CD4-positive, alpha-beta T cell treated with Interleukin-10 for 1 hour (primary cell): Measurements from ENCODE around the gene TIPARP.
"Not testable (repeated sequence)": the region's sequence is repeated elsewhere in the genome, so short reads cannot be mapped to it uniquely, and the experiment has no call there.

ENCODE experiments used
- DNase-seq: peaks from one replicate; pipeline ENCODE4 v3.0.0-alpha.2; 2020

TIPARP gene

DNA sequence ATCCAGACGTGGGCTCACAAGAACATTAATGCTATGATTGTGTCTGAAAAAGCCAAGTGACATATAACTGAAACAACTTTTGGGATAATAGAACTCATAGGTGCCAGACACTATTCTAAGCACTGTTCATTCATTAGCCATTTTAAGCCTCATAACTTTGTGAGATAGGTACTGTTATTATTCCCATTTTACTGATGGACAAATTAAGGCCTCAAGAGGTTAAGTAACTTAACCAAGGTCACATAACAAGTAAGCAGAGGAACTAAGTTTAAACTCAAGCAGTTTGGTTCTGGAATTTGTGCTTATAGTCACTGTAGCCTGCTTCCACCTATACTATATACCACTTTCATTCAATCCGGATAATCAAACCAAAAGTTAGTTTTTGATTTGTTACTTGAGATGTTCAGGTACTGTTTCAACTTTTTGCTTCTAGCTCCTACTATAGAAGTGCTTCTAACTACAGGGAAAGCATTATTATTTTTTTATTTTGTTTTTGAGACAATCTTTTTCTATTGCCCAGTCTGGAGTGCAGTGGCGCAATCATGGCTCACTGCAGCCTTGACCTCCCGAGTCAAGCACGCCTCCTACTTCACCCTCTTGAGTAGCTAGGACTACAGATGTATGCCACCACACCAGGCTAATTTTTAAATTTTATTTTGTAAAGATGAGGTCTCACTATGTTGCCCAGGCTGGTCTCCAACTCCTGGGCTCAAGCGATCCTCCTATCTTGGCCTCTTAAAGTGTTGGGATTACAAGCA is 41.9 kb downstream of the TIPARP start:
- DNase-seq, result no peak

GRCh38 chr3:156718622-156719306 is 44.4 kb downstream of the TIPARP start:
- DNase-seq, result no peak

GRCh38 chr3:156720826-156721225 is 46.4 kb downstream of the TIPARP start:
- DNase-seq, result no peak

DNA sequence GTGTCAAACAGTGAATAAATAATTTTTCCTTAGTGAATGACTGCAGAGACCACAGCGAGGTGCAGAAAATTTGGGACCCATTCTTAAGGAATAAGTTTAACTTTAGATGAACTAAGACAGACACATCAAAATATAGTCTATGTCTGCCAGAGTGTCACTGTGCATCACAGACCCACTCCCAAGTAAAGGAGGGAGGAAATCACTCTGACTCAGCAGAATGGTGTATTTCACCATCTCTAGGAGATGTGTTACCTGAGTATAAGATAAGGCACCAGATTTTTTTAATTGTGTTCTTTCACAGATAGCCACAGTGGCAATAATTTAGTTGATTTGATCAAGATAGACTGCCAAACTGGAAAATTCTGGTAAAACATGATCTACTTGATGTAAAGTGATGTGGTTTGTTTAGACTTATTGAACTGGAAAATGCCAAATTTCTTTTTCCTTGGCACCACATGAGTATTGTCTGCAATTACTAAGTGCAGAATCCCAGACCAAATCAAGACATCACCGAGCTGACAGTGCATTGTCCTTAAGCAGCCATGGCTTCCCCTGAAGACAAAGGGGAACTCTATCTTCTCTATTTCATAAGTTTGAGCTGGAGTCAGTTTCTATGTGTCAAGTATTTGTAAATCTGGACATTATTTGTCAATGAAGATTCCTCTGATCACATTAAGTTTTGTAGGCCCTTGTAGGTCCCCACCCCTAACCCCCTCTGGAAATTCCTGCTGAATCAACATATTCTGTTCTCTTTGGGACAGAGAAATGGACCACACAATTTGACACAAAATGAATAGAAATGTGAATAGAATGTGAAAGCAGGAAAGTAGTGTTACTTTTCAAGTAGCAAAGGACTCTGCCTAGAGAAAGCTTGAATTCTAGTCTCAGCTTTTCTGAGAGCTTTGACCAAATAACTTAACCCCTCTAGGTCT is 47.6 kb downstream of the TIPARP start:
- DNase-seq, result no peak

DNA sequence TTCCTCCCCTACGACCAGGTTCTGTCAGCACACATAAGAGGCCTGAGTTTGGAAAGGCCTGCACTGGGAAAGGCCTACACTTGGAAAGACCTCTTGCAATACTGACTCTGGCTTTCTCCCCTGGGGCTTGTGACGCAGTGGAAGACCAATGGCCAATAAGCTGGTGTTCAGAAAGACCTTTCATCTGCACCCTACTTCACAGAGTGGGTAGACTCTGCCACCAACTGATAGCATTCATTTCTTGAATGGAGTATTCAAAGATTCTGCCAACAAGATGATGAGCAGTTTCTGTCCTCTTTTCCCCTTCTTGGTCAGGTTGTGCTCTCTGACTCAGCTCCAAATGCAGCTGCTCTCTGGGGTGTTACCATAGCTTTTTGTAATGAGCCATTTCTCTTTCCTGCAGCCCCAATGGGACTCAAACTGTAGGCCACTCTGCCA is 48.8 kb downstream of the TIPARP start:
- DNase-seq, result no peak

DNA sequence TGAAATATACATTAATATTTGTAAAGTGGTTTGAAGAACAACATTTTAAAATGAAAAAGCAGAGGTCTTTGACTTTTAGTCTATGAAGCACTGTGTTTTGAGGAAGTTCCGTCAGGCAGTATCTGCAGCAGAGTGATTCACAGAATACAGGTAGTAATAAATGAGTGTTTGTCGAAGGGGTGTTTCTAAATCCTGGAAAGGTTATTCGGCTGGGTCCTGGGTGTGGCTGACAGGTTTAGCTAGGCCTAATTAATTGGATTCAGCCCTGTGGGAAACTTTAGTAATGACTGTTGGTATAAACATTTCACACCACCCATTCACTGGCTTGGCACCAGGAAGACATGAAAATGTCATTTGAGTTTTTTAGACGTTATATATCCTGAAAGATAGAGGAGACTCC is 51.3 kb downstream of the TIPARP start:
- no peak for DNase-seq

GRCh38 chr3:156726456-156726855 is 52.1 kb downstream of the TIPARP start:
- DNase-seq, result no peak

DNA sequence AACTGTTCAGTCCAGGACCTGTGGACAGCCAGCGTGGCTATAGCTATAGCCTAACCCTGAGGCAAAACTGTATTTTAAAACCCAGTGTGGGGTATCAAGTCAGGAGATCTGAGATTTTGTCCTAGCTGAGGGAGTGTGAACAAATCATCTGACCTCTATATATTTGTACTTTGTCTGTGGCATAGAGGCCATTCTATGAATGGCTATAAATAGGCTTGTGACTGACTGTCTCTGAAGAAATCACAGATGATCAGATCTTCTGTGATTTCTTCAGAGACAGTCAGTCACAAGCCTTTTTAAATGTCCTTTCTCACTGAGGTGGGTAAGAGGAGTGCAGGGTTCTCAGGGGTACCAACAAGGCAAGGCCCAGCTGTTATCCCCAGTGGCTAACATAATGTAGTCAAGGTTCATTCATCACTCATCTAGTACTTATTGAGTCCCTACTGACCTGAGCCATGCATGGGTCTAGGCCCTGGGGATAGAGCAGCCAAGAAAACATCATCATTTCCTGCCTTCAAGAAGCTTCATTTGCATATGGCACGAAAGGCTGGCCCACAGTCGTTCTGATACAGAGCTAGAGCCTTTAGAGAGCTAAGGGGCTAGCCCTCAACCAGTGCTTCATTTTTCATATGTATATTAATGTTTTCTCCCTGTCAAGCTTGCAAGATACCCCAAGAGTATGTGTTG is 53.3 kb downstream of the TIPARP start:
- DNase-seq, result no peak

DNA sequence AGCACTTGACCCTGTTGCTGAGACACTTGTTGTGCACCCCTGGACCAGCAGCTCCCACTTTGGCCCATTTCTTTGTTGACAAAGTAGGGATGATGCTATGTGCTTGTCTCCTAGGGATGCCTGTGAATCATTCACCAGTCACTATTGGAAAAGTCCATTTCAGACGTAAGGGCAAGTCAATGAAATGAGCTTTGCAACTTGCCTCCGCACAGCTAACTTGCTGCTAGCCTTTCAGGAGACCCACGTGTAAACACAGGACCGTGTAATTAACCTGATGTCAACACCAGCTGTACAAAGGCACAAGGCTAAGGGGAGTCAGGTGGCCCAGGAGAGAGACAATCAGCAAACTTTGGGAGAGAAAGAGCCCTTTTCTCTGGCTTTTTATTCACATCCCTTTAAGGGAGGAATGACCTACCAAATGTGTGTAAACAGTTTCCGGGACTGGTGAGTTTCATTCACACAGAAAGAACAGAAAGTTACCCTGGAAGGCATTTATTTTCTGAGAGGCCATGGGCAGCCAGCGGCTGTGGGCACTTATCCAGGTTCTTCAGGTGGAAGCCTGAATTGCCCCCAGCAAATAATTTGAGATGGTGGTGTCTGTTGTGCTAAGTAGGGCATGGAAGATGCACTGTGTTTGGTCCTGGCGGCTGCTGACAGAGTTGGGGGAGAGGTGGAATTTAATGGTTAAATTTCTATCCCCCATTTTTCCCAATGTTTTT is 54.0 kb downstream of the TIPARP start:
- no peak for DNase-seq

- DNase-seq, result no peak
Measured at GRCh38 chr3:156729460-156730179, 55.2 kb downstream of the TIPARP start.

DNA sequence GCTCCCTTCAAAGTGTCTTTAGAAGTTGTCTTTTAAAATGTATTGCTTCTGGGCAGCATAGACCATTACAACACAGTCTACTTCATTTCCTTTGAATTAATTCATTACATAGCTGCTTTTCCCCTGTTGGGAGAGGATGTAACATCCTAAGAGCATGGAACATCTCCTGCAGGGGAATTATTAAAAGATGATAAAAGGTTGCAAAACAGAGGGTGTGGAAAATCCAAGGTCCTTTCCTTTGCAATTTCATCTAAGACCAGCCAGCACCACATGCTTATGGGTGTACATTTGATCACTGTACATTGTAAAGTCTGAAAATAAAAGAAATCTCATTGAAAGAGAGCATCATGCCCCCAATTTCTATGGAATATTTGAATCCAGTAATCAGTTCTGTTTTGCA is 57.4 kb downstream of the TIPARP start:
- no peak for DNase-seq

GRCh38 chr3:156732261-156732660 is 57.9 kb downstream of the TIPARP start:
- no peak for DNase-seq

GRCh38 chr3:156732715-156733421 is 58.5 kb downstream of the TIPARP start:
- no peak for DNase-seq

GRCh38 chr3:156734661-156735060 is 60.3 kb downstream of the TIPARP start:
- not testable (repeated sequence) for DNase-seq

GRCh38 chr3:156735471-156735870 is 61.1 kb downstream of the TIPARP start:
- DNase-seq, result no peak

- DNase-seq, result not testable (repeated sequence)
Measured at GRCh38 chr3:156737049-156737448, 62.7 kb downstream of the TIPARP start.

DNA sequence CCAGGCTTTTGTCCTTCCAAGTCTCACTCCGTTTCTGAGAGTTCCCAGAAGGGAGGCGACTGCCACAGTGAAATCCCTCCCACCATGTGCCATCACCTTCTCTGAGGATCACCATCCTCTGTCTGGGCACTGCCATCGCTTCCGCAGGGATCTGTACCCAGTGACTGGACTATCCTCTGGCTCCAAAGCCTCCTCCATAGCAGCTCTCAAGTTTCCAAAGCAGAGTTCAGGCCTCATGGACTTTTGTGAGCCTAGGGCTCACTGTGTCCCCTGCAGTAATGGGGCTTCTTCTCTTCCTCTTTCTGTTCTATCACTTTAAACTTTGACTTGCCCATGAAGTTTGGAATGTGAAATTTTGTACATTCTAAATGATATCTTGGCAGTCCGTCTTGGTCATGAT is 63.9 kb downstream of the TIPARP start:
- no peak for DNase-seq

DNA sequence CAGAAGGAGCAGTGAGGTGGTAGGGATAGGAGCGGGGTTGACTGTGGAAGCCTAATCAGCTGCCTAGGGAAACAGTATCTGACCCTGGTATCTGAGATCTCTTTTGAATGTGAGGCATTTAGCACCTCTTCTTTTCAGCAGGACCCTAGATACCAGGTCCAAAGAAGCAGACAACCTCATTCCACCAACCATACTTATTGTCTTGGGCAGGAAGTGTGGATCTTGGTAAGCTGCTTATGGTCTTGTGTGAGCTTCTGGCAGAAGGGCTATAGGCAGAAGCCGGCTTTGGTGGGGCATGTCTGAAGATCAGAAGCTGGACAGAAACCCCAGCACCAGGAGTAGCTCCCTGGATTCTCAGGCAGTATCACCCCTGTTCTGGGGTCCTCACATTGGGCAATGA is 65.6 kb downstream of the TIPARP start:
- no peak for DNase-seq

- not testable (repeated sequence) for DNase-seq
Measured at GRCh38 chr3:156740581-156740980, 66.2 kb downstream of the TIPARP start.

DNA sequence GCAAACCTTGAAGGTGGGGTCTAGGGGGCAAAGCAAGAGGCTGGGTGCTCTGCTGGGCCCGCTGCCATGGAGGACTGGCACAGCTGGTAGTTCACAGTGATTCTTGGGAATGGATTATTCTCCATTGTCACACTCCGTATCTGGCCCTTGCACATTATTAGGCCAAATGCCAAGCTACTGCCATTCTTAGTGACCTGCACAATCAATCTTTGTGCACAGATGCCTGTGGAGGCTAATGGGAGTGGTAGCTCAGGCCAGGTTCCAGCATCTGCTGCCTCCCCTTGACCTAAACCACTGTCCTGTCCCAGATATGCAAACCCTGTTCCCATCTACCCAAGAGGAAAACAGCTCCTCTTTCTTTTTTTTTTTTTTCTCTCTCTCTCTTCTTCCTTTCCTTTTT is 67.5 kb downstream of the TIPARP start:
- DNase-seq, result no peak

GRCh38 chr3:156742401-156742800 is 68.0 kb downstream of the TIPARP start:
- DNase-seq, result no peak
